Measurements from ENCODE around the gene WDR64. TPM values are rescaled to one million over a fixed set of nuclear protein-coding genes. Genes with fewer than 3 reads are reported as not detected.

Gene WDR64
- total and polyA plus RNA-seq, 2 experiments from 2014 or later: not detected

DNA sequence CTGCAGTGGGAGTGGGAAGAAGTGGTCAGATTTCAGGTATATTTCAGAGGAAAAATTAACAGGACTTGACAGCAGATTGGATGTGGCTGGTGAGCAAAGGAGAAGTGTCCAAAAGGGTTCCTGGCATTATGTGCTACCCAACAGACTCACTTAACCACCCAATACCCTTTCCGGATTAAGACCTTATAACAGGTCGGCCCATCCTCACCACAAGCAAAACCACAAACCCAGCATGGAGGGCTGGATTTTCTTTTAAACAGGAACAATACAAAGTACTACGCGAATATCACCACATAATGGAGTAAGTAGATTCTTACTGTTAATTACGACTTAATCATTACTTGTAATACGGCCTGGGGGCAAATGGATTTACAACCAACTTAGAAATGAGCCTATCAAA, 59.2 kb downstream of the WDR64 start (continued):
- TF ChIP-seq, protein P1, sequence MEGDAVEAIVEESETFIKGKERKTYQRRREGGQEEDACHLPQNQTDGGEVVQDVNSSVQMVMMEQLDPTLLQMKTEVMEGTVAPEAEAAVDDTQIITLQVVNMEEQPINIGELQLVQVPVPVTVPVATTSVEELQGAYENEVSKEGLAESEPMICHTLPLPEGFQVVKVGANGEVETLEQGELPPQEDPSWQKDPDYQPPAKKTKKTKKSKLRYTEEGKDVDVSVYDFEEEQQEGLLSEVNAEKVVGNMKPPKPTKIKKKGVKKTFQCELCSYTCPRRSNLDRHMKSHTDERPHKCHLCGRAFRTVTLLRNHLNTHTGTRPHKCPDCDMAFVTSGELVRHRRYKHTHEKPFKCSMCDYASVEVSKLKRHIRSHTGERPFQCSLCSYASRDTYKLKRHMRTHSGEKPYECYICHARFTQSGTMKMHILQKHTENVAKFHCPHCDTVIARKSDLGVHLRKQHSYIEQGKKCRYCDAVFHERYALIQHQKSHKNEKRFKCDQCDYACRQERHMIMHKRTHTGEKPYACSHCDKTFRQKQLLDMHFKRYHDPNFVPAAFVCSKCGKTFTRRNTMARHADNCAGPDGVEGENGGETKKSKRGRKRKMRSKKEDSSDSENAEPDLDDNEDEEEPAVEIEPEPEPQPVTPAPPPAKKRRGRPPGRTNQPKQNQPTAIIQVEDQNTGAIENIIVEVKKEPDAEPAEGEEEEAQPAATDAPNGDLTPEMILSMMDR (conservative IDR thresholded peaks at IDR 0.05; ENCODE audit: low read depth in 2 of 2): no peak
- TF ChIP-seq, protein P2, sequence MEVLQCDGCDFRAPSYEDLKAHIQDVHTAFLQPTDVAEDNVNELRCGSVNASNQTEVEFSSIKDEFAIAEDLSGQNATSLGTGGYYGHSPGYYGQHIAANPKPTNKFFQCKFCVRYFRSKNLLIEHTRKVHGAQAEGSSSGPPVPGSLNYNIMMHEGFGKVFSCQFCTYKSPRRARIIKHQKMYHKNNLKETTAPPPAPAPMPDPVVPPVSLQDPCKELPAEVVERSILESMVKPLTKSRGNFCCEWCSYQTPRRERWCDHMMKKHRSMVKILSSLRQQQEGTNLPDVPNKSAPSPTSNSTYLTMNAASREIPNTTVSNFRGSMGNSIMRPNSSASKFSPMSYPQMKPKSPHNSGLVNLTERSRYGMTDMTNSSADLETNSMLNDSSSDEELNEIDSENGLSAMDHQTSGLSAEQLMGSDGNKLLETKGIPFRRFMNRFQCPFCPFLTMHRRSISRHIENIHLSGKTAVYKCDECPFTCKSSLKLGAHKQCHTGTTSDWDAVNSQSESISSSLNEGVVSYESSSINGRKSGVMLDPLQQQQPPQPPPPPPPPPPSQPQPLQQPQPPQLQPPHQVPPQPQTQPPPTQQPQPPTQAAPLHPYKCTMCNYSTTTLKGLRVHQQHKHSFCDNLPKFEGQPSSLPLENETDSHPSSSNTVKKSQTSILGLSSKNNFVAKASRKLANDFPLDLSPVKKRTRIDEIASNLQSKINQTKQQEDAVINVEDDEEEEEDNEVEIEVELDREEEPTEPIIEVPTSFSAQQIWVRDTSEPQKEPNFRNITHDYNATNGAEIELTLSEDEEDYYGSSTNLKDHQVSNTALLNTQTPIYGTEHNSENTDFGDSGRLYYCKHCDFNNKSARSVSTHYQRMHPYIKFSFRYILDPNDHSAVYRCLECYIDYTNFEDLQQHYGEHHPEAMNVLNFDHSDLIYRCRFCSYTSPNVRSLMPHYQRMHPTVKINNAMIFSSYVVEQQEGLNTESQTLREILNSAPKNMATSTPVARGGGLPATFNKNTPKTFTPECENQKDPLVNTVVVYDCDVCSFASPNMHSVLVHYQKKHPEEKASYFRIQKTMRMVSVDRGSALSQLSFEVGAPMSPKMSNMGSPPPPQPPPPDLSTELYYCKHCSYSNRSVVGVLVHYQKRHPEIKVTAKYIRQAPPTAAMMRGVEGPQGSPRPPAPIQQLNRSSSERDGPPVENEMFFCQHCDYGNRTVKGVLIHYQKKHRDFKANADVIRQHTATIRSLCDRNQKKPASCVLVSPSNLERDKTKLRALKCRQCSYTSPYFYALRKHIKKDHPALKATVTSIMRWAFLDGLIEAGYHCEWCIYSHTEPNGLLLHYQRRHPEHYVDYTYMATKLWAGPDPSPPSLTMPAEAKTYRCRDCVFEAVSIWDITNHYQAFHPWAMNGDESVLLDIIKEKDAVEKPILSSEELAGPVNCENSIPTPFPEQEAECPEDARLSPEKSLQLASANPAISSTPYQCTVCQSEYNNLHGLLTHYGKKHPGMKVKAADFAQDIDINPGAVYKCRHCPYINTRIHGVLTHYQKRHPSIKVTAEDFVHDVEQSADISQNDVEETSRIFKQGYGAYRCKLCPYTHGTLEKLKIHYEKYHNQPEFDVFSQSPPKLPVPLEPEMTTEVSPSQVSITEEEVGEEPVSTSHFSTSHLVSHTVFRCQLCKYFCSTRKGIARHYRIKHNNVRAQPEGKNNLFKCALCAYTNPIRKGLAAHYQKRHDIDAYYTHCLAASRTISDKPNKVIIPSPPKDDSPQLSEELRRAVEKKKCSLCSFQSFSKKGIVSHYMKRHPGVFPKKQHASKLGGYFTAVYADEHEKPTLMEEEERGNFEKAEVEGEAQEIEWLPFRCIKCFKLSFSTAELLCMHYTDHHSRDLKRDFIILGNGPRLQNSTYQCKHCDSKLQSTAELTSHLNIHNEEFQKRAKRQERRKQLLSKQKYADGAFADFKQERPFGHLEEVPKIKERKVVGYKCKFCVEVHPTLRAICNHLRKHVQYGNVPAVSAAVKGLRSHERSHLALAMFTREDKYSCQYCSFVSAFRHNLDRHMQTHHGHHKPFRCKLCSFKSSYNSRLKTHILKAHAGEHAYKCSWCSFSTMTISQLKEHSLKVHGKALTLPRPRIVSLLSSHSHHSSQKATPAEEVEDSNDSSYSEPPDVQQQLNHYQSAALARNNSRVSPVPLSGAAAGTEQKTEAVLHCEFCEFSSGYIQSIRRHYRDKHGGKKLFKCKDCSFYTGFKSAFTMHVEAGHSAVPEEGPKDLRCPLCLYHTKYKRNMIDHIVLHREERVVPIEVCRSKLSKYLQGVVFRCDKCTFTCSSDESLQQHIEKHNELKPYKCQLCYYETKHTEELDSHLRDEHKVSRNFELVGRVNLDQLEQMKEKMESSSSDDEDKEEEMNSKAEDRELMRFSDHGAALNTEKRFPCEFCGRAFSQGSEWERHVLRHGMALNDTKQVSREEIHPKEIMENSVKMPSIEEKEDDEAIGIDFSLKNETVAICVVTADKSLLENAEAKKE (CRISPR knock-in tag; IDR thresholded peaks at IDR 0.05): no peak

DNA sequence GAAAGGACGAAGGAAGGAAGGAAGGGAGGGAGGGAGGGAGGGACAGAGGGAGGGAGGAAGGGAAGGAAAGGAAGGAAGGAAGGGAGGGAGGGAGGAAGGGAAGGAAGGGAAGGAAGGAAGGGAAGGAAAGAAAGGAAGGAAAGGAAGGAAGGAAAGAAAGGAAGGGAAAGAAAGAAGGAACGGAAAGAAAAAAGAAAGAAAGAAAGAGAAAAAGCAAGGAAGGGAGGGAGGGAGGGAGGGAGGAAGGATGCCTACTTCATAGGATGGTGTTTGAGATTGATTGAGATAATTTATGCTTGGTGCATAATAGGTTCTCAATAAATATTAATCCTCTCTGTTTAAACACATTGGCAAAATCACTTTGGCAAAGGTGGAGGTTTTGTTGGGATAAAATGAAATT, 61.2 kb downstream of the WDR64 start:
- DNase-seq (ENCODE audit: low spot score): no peak
- no peaks in the 10 kb centered on the region for H3K79me2 ChIP-seq (replicated peaks; ENCODE audit: insufficient read depth)
- no peaks in the 10 kb centered on the region for H3K4me1 ChIP-seq (ENCODE audit: insufficient read depth)
- H4K20me1 ChIP-seq (replicated peaks; ENCODE audit: insufficient read depth): no peaks in the 10 kb centered on the region
- no peak overlapping the region for H3K27ac ChIP-seq (ENCODE audit: low read depth)
- H3K4me3 ChIP-seq: no peak overlapping the region
- H3K9me3 Mint-ChIP-seq: no peaks in the 10 kb centered on the region
- H2AFZ ChIP-seq: no peak overlapping the region
- H3K4me1 Mint-ChIP-seq: no peaks in the 10 kb centered on the region
- TF ChIP-seq, protein P2 (CRISPR knock-in tag; IDR thresholded peaks at IDR 0.05): no peak
- no peak for TF ChIP-seq NANOG (IDR thresholded peaks at IDR 0.05; ENCODE audit: borderline replicate concordance)
- no peaks in the 10 kb centered on the region for H3K36me3 Mint-ChIP-seq (ENCODE audit: low read depth)
- no peak overlapping the region for H3K27ac Mint-ChIP-seq
- H3K4me2 ChIP-seq: no peak overlapping the region
- no peaks in the 10 kb centered on the region for H3K36me3 ChIP-seq (ENCODE audit: insufficient read depth)
- ATAC-seq: no peak
- no peaks in the 10 kb centered on the region for H3F3A ChIP-seq (replicated peaks; ENCODE audit: low read depth)
- no peaks in the 10 kb centered on the region for H3K27me3 ChIP-seq (ENCODE audit: insufficient read depth)
- no peak overlapping the region for H3K4me3 Mint-ChIP-seq
- no peaks in the 10 kb centered on the region for H3K9me2 ChIP-seq (ENCODE audit: insufficient read depth)
- peaks cover 3% of the 10 kb centered on the region for H3K27me3 Mint-ChIP-seq (ENCODE audit: insufficient read depth, low read depth, poor library complexity)
